ENCODE results near the gene ZFP69B.

DNA sequence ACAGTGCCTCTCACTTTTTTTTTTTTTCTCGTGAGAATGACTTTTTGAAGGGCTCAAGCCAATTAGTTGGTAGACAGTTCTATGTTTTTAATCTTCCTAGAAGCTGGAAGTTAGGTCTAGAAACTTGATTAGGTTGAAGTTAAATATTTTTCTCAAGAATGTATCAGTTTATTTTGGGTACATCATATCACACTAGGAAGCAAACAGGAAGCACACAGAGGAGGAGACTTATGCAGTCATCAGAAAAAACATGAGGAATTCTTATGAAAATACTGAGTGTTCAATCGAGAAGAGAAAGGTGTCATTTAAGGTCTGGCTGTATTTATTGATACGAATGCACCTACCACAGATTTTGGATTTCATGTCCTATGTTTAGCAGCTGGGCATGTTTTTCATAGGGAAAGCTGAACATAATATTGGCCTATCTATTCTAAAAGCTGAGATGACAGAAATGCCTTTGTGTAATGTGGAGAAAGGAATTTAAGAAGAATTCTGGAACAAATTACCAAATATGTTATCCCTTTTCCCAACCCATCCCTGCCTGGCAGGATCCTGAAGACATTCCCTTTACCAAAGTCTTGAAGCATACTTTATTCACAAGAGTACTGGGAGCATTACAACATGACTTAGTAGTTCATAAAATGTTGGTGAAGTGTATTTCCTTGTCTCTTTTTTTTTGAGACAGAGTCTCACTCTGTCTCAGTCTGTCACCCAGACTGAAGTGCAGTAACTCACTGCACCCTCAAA, 17.5 kb upstream of the ZFP69B start:
- TF ChIP-seq ARNTL (CRISPR knock-in tag; IDR thresholded peaks at IDR 0.05; ENCODE audit: borderline replicate concordance, low read depth) (no peak), TCF4 (CRISPR knock-in tag; IDR thresholded peaks at IDR 0.05; ENCODE audit: borderline replicate concordance) (no peak), ZNF565 (CRISPR knock-in tag; conservative IDR thresholded peaks at IDR 0.05; ENCODE audit: low read depth) (no peak), ZFP3 (CRISPR knock-in tag; IDR thresholded peaks at IDR 0.05) (no peak), ZFP30 (CRISPR knock-in tag; IDR thresholded peaks at IDR 0.05) (no peak), OSR1 (CRISPR knock-in tag; IDR thresholded peaks at IDR 0.05) (no peak), CSRNP3 (CRISPR knock-in tag; IDR thresholded peaks at IDR 0.05) (no peak), CREB5 (CRISPR knock-in tag; IDR thresholded peaks at IDR 0.05; ENCODE audit: low read depth) (no peak), TSHZ2 (CRISPR knock-in tag; IDR thresholded peaks at IDR 0.05) (no peak), SNAI2 (CRISPR knock-in tag; IDR thresholded peaks at IDR 0.05) (no peak), PPARA (CRISPR knock-in tag; IDR thresholded peaks at IDR 0.05; ENCODE audit: borderline replicate concordance) (no peak), ESRRG (CRISPR knock-in tag; IDR thresholded peaks at IDR 0.05) (no peak), ZNF8 (CRISPR knock-in tag; IDR thresholded peaks at IDR 0.05) (no peak)
- TF ChIP-seq, protein P1, sequence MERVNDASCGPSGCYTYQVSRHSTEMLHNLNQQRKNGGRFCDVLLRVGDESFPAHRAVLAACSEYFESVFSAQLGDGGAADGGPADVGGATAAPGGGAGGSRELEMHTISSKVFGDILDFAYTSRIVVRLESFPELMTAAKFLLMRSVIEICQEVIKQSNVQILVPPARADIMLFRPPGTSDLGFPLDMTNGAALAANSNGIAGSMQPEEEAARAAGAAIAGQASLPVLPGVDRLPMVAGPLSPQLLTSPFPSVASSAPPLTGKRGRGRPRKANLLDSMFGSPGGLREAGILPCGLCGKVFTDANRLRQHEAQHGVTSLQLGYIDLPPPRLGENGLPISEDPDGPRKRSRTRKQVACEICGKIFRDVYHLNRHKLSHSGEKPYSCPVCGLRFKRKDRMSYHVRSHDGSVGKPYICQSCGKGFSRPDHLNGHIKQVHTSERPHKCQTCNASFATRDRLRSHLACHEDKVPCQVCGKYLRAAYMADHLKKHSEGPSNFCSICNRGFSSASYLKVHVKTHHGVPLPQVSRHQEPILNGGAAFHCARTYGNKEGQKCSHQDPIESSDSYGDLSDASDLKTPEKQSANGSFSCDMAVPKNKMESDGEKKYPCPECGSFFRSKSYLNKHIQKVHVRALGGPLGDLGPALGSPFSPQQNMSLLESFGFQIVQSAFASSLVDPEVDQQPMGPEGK (CRISPR knock-in tag; IDR thresholded peaks at IDR 0.05; ENCODE audit: borderline replicate concordance) = no peak
